22Rv1 (cell line): ENCODE measurements around the gene PDSS1.

ENCODE experiments used
- ZFX ChIP-seq: fragments of 450-650 bp; IDR thresholded peaks from 2 replicates; pipeline ENCODE4 v1.6.1; 2017; ENCODE audit warnings: antibody characterized with exemption, borderline replicate concordance
- TF ChIP-seq, protein P1 (sequence below): fragments of 450-650 bp; IDR thresholded peaks from 2 replicates; pipeline ENCODE4 v1.5.1; 2017; ENCODE audit warnings: mild to moderate bottlenecking

DNA sequence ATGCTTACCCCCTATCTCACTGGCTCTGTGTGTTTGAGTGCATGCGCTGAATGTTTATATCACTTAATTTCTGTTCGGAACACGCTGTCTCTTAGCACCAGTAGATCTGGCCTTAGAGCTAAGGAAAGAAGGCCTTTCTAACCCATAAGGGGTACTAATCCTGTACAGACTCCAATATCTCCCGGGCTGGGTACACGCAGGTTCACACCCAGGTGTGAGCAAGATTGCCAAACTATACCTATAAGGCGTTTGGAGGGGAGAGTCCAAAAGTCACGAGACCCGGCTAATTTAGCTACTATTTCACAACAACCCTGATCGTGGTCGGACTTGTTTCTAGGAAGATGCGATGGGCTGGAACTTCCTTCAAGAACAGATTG is 727 bp upstream of the PDSS1 start:
- TF ChIP-seq, protein P1, sequence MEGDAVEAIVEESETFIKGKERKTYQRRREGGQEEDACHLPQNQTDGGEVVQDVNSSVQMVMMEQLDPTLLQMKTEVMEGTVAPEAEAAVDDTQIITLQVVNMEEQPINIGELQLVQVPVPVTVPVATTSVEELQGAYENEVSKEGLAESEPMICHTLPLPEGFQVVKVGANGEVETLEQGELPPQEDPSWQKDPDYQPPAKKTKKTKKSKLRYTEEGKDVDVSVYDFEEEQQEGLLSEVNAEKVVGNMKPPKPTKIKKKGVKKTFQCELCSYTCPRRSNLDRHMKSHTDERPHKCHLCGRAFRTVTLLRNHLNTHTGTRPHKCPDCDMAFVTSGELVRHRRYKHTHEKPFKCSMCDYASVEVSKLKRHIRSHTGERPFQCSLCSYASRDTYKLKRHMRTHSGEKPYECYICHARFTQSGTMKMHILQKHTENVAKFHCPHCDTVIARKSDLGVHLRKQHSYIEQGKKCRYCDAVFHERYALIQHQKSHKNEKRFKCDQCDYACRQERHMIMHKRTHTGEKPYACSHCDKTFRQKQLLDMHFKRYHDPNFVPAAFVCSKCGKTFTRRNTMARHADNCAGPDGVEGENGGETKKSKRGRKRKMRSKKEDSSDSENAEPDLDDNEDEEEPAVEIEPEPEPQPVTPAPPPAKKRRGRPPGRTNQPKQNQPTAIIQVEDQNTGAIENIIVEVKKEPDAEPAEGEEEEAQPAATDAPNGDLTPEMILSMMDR, result no peak
- no peak for TF ChIP-seq ZFX
